Calu3 (cell line): ENCODE results near the gene ORMDL2. TPM values are rescaled to one million over a fixed set of nuclear protein-coding genes. Genes with fewer than 3 reads are reported as not detected.

Source experiments
- BruUV-seq: library from RNA; stranded (reverse); fragments of 400-500 nt; replicated peaks from 2 replicates; lab custom pipeline; 2021; lab: Mats Ljungman, UMichigan
- CTCF ChIA-PET: fragments of 300-600 bp; sonication (Branson Sonifier 250); formaldehyde crosslinking; loops from one replicate; lab custom pipeline; 2022; ENCODE audit warnings: antibody characterized with exemption; lab: Charles Lee
- DNase-seq: peaks from one replicate; pipeline ENCODE4 v3.0.0; 2022
- H3K27ac Mint-ChIP-seq: one replicate; pipeline ENCODE4 v1.8.0; 2022; ENCODE audit warnings: mixed read lengths; ENCODE audit not compliant: unreplicated experiment
- H3K27me3 Mint-ChIP-seq: one replicate; pipeline ENCODE4 v1.8.0; 2022; ENCODE audit warnings: mixed read lengths; ENCODE audit not compliant: unreplicated experiment
- H3K36me3 Mint-ChIP-seq: one replicate; pipeline ENCODE4 v1.8.0; 2022; ENCODE audit warnings: mild to moderate bottlenecking, moderate library complexity, mixed read lengths; ENCODE audit not compliant: insufficient read depth, unreplicated experiment
- H3K4me1 Mint-ChIP-seq: one replicate; pipeline ENCODE4 v1.8.0; 2022; ENCODE audit warnings: mild to moderate bottlenecking, low read depth, mixed read lengths; ENCODE audit not compliant: unreplicated experiment
- H3K4me3 Mint-ChIP-seq: one replicate; pipeline ENCODE4 v1.8.0; 2022; ENCODE audit warnings: mild to moderate bottlenecking, low read depth, moderate library complexity, mixed read lengths; ENCODE audit not compliant: unreplicated experiment
- H3K9me3 Mint-ChIP-seq: one replicate; pipeline ENCODE4 v1.8.0; 2022; ENCODE audit warnings: low read depth, mixed read lengths; ENCODE audit not compliant: unreplicated experiment
- CTCF ChIP-seq: fragments of 200-600 bp; IDR thresholded peaks from one replicate; pipeline ENCODE4 v1.8.0; 2022; ENCODE audit warnings: antibody characterized with exemption; ENCODE audit not compliant: unreplicated experiment
- intact Hi-C: fragments of 100-400 bp; cut with micrococcal nuclease; formaldehyde crosslinking; loops from one replicate; pipeline ENCODE4 v1.10.0; 2022; ENCODE audit not compliant: unreplicated experiment
- total RNA-seq: library from RNA; stranded (reverse); gene quantifications from 2 replicates; pipeline ENCODE4 v1.2.3, GENCODE V29; 2022

ORMDL2 gene
- total RNA-seq, 1 experiment from 2014 or later = 93.6 TPM

DNA sequence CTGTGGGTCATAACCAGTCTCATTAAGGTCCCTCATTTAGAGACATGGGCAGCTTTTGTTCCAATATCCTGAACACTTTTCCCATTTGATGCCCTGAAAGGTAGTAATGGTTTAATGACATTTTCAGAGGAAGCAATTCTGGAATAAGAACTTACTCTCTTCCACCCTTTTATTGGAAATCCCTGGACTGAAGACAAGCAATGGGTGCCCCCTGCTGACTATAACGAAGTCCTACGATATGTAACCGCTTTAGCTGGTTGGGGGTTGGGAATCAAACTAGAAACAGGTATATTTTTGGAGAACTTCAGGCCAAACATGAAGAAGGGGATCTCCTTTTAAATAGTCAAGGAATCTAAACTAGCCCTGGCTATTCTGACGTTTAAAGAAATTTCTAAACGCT is 20.8 kb upstream of the ORMDL2 start:
- no TSS peak for BruUV-seq
- no peaks in the 10 kb centered on the region for H3K9me3 Mint-ChIP-seq

DNA sequence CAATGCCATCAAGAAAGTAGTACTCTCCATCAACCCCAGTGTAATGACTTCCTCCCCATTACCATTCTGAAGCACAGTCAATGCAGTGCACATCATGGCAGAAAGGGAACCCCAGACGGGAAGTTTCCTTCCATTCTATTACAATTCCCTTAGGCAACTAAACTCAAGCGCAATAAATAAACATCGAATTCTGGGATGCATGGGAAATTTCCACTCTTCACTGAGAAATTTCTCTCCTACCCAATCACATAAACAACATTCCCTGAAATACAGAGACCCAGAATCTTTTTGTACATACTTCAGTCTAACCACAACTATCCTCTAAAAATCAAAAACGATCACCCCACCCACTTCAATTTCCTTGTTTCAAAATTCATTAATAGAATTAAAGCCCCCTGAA is 20.3 kb upstream of the ORMDL2 start:
- BruUV-seq = no TSS peak
- H3K27ac Mint-ChIP-seq = no peak overlapping the region
- peaks cover 48% of the 10 kb centered on the region for H3K36me3 Mint-ChIP-seq
- CTCF ChIA-PET = interaction anchor here (2.1 kb wide), 1 partner anchor 59 kb away, joined by 7 read pairs; no protein-coding TSS in a partner anchor
- H3K9me3 Mint-ChIP-seq = no peaks in the 10 kb centered on the region
- no peak for DNase-seq
- intact Hi-C loops = loop anchor here (5.0 kb wide), 1 partner anchor 60 kb away; no protein-coding TSS in a partner anchor
- no peak for TF ChIP-seq CTCF
- H3K4me3 Mint-ChIP-seq = no peak overlapping the region
- H3K27me3 Mint-ChIP-seq = no peaks in the 10 kb centered on the region
- peaks cover 10% of the 10 kb centered on the region for H3K4me1 Mint-ChIP-seq

More for the DNA sequence above, 20.8 kb upstream of the ORMDL2 start:
- intact Hi-C loops = loop anchor here (5.0 kb wide), 1 partner anchor 60 kb away; no protein-coding TSS in a partner anchor
- peak; percentile 22 for TF ChIP-seq CTCF
- peaks cover 49% of the 10 kb centered on the region for H3K36me3 Mint-ChIP-seq
- no peak overlapping the region for H3K4me3 Mint-ChIP-seq
- no peaks in the 10 kb centered on the region for H3K27me3 Mint-ChIP-seq
- DNase-seq = no peak
- H3K4me1 Mint-ChIP-seq = peaks cover 10% of the 10 kb centered on the region
- CTCF ChIA-PET = interaction anchor here (2.1 kb wide), 1 partner anchor 59 kb away, joined by 7 read pairs; no protein-coding TSS in a partner anchor
- H3K27ac Mint-ChIP-seq = no peak overlapping the region

DNA sequence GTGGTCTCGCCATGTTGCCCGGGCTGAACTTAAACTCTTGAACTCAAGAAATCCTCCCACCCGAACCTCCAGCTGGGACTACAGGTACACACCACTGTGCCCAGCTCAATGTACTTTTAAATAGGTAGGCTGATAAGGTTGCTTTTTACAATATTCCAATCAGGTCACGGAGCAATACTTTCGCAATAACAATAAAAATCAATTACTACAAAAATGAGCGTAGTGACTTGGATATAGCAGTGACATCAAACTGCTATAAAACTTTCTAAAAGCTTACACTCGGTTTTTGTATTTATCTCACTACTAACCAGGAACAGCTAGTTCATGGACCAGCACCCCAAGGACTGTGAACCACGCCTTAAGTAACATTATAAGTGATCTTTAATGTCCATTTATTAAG is 10.9 kb upstream of the ORMDL2 start:
- Mint-ChIP-seq H3K4me3 (no peak overlapping the region), H3K36me3 (peaks cover 43% of the 10 kb centered on the region), H3K27me3 (no peaks in the 10 kb centered on the region), H3K9me3 (no peaks in the 10 kb centered on the region), H3K4me1 (peaks cover 9% of the 10 kb centered on the region), H3K27ac (no peak overlapping the region)
- no peak for DNase-seq
- CTCF ChIA-PET = interaction anchor here (0.7 kb wide), 1 partner anchor 892 kb away, joined by 4 read pairs; no protein-coding TSS in a partner anchor
- no peak for TF ChIP-seq CTCF
- no TSS peak for BruUV-seq
- intact Hi-C loops = no loop called here

DNA sequence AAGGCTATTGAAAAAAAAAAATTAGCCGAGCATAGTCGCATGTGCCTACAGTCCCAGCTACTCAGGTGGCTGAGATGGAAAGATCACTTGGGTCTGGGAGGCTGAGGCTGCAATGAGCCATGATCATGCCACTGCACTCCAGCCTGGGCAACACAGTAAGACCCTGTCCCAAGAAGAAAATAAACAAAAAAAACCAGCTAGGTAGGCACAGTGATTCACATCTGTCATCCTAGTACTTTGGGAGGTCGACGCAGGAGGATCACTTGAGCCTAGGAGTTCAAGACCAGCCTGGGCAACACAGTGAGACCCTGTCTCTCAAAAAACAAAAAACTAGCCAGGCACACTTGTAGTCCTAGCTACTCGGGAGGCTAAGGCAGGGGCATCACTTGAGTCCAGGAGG is 8.6 kb upstream of the ORMDL2 start:
- DNase-seq = no peak
- Mint-ChIP-seq H3K27me3 (no peaks in the 10 kb centered on the region), H3K36me3 (peaks cover 50% of the 10 kb centered on the region), H3K27ac (no peak overlapping the region), H3K9me3 (no peaks in the 10 kb centered on the region), H3K4me3 (no peak overlapping the region), H3K4me1 (peaks cover 24% of the 10 kb centered on the region)
- intact Hi-C loops = no loop called here
- no TSS peak for BruUV-seq
- TF ChIP-seq CTCF = no peak
- CTCF ChIA-PET = interaction anchor here (0.7 to 1.4 kb wide), 2 partner anchors 11 to 335 kb away, joined by 3 read pairs; no protein-coding TSS in a partner anchor
